GM12892 (cell line): ENCODE results near the gene P2RX6.

Source experiments
- POLR2A ChIP-seq: IDR thresholded peaks from 2 replicates; pipeline ENCODE4 v1.6.1; 2011; ENCODE audit warnings: low read depth, low read length, control low read depth
- POLR2AphosphoS5 ChIP-seq: IDR thresholded peaks from 2 replicates; pipeline ENCODE4 v1.6.1; 2011; ENCODE audit warnings: low read depth, low read length, control low read depth
- TAF1 ChIP-seq: IDR thresholded peaks from 2 replicates; pipeline ENCODE4 v1.6.1; 2011; ENCODE audit warnings: low read depth, mild to moderate bottlenecking, control low read depth, low read length, borderline replicate concordance

DNA sequence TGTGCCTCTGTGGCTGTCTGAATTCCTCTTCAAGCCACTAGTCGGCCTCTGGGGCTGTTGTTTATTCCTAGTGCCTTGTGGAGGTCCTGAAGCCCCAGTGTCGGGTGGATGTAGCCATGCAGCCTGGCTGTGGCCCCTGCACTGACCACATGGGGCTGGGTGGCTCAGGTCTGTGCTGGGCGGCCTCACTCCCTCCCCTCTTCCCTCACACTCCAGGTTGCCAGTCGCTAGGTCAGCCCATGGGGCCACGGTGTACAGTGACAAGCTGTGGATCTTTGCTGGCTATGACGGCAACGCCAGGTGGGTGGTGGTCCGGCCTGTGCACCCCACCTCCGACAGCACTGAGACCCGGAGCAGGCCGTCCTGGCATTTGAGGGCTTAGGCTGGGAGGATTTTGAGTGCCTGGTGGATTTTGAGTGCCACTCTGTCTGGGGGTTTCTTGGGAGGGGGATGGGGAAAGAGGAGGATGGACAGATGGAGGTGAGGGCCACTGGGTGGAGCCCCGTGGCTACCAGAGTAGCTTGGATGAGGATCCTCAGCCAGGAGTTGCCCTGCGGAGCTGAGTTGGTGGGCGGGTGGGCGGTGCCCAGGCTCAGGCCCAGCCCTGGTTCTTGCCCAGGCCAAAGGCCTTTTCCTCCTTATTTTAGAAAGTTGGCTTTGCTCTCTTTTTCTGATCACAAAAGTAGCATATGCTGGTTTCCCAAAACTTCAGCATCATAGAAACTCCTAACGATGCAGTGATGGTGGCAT is 26.2 kb upstream of the P2RX6 start:
- no peak for TF ChIP-seq POLR2AphosphoS5
- TF ChIP-seq POLR2A = no peak
- no peak for TF ChIP-seq TAF1
